MM.1S (cell line): Measurements from ENCODE around the gene RASSF3.

Source experiments
- CTCF ChIP-seq: fragments of 300-600 bp; sonication (generic); IDR thresholded peaks from 2 replicates; pipeline ENCODE4 v1.5.1; 2016; ENCODE audit warnings: antibody characterized with exemption, low read length, mixed read lengths
- EZH2 ChIP-seq: fragments of 300-600 bp; sonication (generic); optimal IDR thresholded peaks from 2 replicates; pipeline ENCODE3; 2017; ENCODE audit warnings: low read depth, mild to moderate bottlenecking, antibody characterized with exemption, low read length, mixed read lengths

DNA sequence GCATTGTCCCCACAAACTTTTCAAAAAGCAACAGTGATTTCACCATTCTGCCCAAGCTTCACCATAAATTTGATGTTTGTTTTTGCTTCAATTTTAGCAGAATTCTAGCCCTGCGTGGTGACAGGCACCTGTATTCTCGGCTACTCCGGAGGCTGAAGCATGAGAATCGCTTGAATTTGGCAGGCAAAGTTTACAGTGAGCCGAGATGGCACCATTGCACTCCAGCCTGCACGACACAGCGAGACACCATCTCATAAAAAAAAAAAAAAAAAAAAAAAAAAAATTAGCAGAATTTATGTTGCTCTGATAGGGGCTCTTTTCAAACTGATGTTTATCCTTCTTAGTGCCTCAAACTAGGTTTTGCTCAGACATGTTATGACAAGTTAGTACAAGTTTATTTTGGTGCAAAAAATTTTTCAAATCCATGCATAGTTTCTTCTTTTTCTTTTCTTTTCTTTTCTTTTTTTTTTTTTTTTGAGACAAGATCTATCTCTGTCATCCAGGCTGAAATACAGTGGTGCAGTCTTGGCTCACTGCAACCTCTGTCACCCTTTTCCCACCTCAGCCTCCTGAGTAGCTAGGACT is 24.3 kb downstream of the RASSF3 start:
- no peak for TF ChIP-seq CTCF
- no peak for TF ChIP-seq EZH2
